BJ (cell line): Measurements from ENCODE around the gene TRPM7. TPM values are rescaled to one million over a fixed set of nuclear protein-coding genes. Genes with fewer than 3 reads are reported as not detected.

ENCODE experiments used
- CTCF ChIA-PET: fragments of 350-600 bp; formaldehyde crosslinking; extraction: SDS; loops from one replicate; lab custom pipeline; 2021; ENCODE audit warnings: antibody characterized with exemption, inconsistent platforms; lab: Yijun Ruan, JAX
- POLR2A ChIA-PET: fragments of 300-600 bp; sonication (Branson Sonifier 250); formaldehyde crosslinking; extraction: SDS; loops from one replicate; lab custom pipeline; 2021; ENCODE audit warnings: antibody characterized with exemption; lab: Charles Lee
- DNase-seq: peaks from one replicate; pipeline ENCODE4 v3.0.0-alpha.2; 2011; ENCODE audit warnings: low read depth
- H3K27me3 ChIP-seq: 2 replicates; pipeline ENCODE4 v1.6.0; 2011; ENCODE audit warnings: low read length; ENCODE audit not compliant: control insufficient read depth, insufficient read depth
- H3K36me3 ChIP-seq: 2 replicates; pipeline ENCODE4 v1.5.1; 2011; ENCODE audit warnings: low read length; ENCODE audit not compliant: control insufficient read depth, insufficient read depth
- H3K4me3 ChIP-seq: 2 replicates; pipeline ENCODE4 v1.5.1; 2011; ENCODE audit warnings: low read depth, mild to moderate bottlenecking, control low read depth, low read length
- CTCF ChIP-seq: IDR thresholded peaks from 2 replicates; pipeline ENCODE4 v1.5.1; 2011; ENCODE audit warnings: low read depth, mild to moderate bottlenecking, control low read depth, inconsistent platforms, low read length, moderate library complexity; ENCODE audit not compliant: insufficient read depth
- polyA minus RNA-seq: library from RNA; depleted of rRNA, polyadenylated mRNA; stranded (reverse); fragments of >200 nt; gene quantifications from 2 replicates; pipeline ENCODE4 v1.2.3, GENCODE V29; 2011; rRNA and poly(A)+ RNA removed
- polyA plus RNA-seq: library from polyadenylated mRNA; depleted of rRNA; stranded (reverse); fragments of >200 nt; gene quantifications from 2 replicates; pipeline ENCODE4 v1.2.3, GENCODE V29; 2011; rRNA removed

The TRPM7 gene, protein sequence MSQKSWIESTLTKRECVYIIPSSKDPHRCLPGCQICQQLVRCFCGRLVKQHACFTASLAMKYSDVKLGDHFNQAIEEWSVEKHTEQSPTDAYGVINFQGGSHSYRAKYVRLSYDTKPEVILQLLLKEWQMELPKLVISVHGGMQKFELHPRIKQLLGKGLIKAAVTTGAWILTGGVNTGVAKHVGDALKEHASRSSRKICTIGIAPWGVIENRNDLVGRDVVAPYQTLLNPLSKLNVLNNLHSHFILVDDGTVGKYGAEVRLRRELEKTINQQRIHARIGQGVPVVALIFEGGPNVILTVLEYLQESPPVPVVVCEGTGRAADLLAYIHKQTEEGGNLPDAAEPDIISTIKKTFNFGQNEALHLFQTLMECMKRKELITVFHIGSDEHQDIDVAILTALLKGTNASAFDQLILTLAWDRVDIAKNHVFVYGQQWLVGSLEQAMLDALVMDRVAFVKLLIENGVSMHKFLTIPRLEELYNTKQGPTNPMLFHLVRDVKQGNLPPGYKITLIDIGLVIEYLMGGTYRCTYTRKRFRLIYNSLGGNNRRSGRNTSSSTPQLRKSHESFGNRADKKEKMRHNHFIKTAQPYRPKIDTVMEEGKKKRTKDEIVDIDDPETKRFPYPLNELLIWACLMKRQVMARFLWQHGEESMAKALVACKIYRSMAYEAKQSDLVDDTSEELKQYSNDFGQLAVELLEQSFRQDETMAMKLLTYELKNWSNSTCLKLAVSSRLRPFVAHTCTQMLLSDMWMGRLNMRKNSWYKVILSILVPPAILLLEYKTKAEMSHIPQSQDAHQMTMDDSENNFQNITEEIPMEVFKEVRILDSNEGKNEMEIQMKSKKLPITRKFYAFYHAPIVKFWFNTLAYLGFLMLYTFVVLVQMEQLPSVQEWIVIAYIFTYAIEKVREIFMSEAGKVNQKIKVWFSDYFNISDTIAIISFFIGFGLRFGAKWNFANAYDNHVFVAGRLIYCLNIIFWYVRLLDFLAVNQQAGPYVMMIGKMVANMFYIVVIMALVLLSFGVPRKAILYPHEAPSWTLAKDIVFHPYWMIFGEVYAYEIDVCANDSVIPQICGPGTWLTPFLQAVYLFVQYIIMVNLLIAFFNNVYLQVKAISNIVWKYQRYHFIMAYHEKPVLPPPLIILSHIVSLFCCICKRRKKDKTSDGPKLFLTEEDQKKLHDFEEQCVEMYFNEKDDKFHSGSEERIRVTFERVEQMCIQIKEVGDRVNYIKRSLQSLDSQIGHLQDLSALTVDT (N-terminal part only)
- 9.9 and 22.9 TPM in 2 replicates for polyA plus RNA-seq
- polyA minus RNA-seq: 16.2 and 19.6 TPM in 2 replicates

GRCh38 chr15:50686469-50687301 is at the start of gene TRPM7:
Gene TRPM7, minus strand, starts transcription at chr15:50686797. Its CDS starts 264 bp downstream, at chr15:50686533.
- peak; percentile 37 for DNase-seq

GRCh38 chr15:50735156-50735555 is 48.6 kb upstream of the TRPM7 start:
- Histone ChIP-seq H3K4me3 (no peak overlapping the region), H3K36me3 (peaks cover 2% of the 10 kb centered on the region; the same call in 1 of the 2 replicates), H3K27me3 (no peaks in the 10 kb centered on the region)
- DNase-seq: no peak
- ChIA-PET CTCF (interaction anchor here (1.6 kb wide), 1 partner anchor 142 kb away, joined by 3 read pairs; no protein-coding TSS in a partner anchor), POLR2A (no interaction called here)
- TF ChIP-seq CTCF: no peak

More at GRCh38 chr15:50686469-50687301, at the start of gene TRPM7:
- no peaks in the 10 kb centered on the region for H3K27me3 ChIP-seq
- no peaks in the 10 kb centered on the region for H3K36me3 ChIP-seq
- TF ChIP-seq CTCF: no peak
- ChIA-PET CTCF (interaction anchor here (0.9 to 1.5 kb wide), 5 partner anchors 20 to 196 kb away, joined by 3 to 4 read pairs (median 3); no protein-coding TSS in a partner anchor), POLR2A (no interaction called here)
- H3K4me3 ChIP-seq: peak within 1 kb of the TSS; percentile 79

GRCh38 chr15:50726315-50726714 is 39.7 kb upstream of the TRPM7 start:
- H3K4me3 ChIP-seq: no peak overlapping the region
- no peaks in the 10 kb centered on the region for H3K27me3 ChIP-seq
- ChIA-PET CTCF (interaction anchor here (1.0 kb wide), 1 partner anchor 12 kb away, joined by 3 read pairs; no protein-coding TSS in a partner anchor), POLR2A (no interaction called here)
- TF ChIP-seq CTCF: no peak
- H3K36me3 ChIP-seq: peaks cover 4% of the 10 kb centered on the region; the same call in 1 of the 2 replicates
- DNase-seq: no peak

DNA sequence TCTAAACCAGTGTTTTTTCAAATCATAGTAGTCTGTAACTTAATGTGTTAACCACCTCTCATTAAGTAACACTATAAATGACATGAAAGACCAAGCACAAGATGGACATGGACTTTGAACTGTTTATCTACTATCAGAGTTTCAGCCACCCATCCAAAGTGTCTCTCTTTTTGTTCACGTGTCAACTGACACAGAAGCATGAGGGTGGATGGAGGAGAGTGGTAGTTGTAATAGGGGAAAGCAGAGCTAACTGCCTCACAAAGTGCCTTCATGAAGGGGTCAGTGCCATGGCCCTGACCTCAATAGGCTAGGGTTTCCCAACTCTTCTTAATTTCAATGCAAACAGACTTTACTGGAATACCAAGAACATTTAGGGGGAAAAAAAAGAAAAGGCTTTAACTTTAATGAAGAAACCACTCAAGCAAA is 32.1 kb upstream of the TRPM7 start:
- POLR2A ChIA-PET: no interaction called here

More for the DNA sequence above, 32.1 kb upstream of the TRPM7 start:
- Histone ChIP-seq H3K27me3 (no peaks in the 10 kb centered on the region), H3K4me3 (no peak overlapping the region), H3K36me3 (peaks cover 2% of the 10 kb centered on the region; the same call in 1 of the 2 replicates)
- CTCF ChIA-PET: interaction anchor here (1.0 kb wide), 1 partner anchor 26 kb away, joined by 3 read pairs; no protein-coding TSS in a partner anchor
- no peak for DNase-seq
- TF ChIP-seq CTCF: no peak
